HL-60 (cell line): ENCODE results near the gene CTSA.

Experiments
- DNase-seq, 2 experiments: peaks; one replicate each; pipeline ENCODE4 v3.0.0-alpha.2; 2010 to 2020; ENCODE audit warnings: low read depth in 1 of 2, low spot score in 1 of 2
- H3K27ac ChIP-seq: fragments of 250-450 bp; sonication (Bioruptor Pico); replicated peaks from 2 replicates; pipeline ENCODE4 v1.5.1; 2020; ENCODE audit warnings: mild to moderate bottlenecking, moderate library complexity
- H3K27me3 ChIP-seq: fragments of 250-450 bp; sonication (Bioruptor Pico); 2 replicates; pipeline ENCODE4 v1.5.1; 2021; ENCODE audit warnings: mild to moderate bottlenecking, moderate library complexity; ENCODE audit not compliant: insufficient read depth, poor library complexity, severe bottlenecking
- H3K4me3 ChIP-seq: replicated peaks from 2 replicates; pipeline ENCODE4 v1.5.1; 2011; ENCODE audit warnings: mild to moderate bottlenecking, control low read depth, low read length; ENCODE audit not compliant: insufficient read depth
- CTCF ChIP-seq: IDR thresholded peaks from one replicate; pipeline ENCODE4 v1.5.1; 2011; ENCODE audit warnings: low read length, control low read depth, inconsistent platforms; ENCODE audit not compliant: insufficient read depth
- GABPA ChIP-seq: IDR thresholded peaks from 2 replicates; pipeline ENCODE4 v1.6.1; 2012; ENCODE audit warnings: low read depth
- POLR2AphosphoS5 ChIP-seq: IDR thresholded peaks from 2 replicates; pipeline ENCODE4 v1.6.1; 2012; ENCODE audit warnings: low read depth
- SPI1 ChIP-seq: IDR thresholded peaks from 2 replicates; pipeline ENCODE4 v1.6.1; 2012; ENCODE audit warnings: low read depth, mild to moderate bottlenecking, borderline replicate concordance
- TF ChIP-seq, protein P1 (sequence below): IDR thresholded peaks from 2 replicates; pipeline ENCODE4 v1.6.1; 2012; ENCODE audit warnings: low read depth; ENCODE audit not compliant: insufficient replicate concordance

CTSA gene

DNA sequence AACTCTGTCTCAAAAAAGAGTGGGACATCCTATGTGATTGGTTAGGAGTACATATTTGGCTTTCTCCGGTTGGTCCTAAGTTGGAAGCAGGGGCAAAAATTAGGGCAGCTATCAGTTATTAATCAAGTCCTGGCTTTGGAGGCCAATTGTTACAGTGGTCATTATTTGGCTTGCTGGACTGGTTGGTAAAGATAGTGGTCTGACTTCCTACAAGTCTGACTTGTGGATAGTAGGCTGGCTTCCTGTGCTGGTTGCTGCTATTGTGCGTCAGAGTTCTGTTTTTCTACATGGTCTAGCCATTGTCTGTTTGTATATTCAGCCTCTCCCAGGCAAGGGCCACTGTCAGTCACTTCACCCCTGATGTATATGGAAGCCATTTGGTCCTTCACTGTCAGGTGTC lies 40.9 kb upstream of the CTSA start:
- DNase-seq, result no peak

GRCh38 chr20:45850926-45851325 lies 40.2 kb upstream of the CTSA start:
- no peak overlapping the region for H3K4me3 ChIP-seq
- no peak for DNase-seq
- H3K27me3 ChIP-seq, result no peaks in the 10 kb centered on the region
- no peak overlapping the region for H3K27ac ChIP-seq
- TF ChIP-seq SPI1 (no peak), GABPA (no peak), POLR2AphosphoS5 (no peak), CTCF (no peak)
- TF ChIP-seq, protein P1, sequence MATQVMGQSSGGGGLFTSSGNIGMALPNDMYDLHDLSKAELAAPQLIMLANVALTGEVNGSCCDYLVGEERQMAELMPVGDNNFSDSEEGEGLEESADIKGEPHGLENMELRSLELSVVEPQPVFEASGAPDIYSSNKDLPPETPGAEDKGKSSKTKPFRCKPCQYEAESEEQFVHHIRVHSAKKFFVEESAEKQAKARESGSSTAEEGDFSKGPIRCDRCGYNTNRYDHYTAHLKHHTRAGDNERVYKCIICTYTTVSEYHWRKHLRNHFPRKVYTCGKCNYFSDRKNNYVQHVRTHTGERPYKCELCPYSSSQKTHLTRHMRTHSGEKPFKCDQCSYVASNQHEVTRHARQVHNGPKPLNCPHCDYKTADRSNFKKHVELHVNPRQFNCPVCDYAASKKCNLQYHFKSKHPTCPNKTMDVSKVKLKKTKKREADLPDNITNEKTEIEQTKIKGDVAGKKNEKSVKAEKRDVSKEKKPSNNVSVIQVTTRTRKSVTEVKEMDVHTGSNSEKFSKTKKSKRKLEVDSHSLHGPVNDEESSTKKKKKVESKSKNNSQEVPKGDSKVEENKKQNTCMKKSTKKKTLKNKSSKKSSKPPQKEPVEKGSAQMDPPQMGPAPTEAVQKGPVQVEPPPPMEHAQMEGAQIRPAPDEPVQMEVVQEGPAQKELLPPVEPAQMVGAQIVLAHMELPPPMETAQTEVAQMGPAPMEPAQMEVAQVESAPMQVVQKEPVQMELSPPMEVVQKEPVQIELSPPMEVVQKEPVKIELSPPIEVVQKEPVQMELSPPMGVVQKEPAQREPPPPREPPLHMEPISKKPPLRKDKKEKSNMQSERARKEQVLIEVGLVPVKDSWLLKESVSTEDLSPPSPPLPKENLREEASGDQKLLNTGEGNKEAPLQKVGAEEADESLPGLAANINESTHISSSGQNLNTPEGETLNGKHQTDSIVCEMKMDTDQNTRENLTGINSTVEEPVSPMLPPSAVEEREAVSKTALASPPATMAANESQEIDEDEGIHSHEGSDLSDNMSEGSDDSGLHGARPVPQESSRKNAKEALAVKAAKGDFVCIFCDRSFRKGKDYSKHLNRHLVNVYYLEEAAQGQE, result no peak

More for the DNA sequence above, 40.9 kb upstream of the CTSA start:
- no peaks in the 10 kb centered on the region for H3K27me3 ChIP-seq
- no peak overlapping the region for H3K4me3 ChIP-seq
- H3K27ac ChIP-seq, result no peak overlapping the region
- TF ChIP-seq SPI1, result no peak
- TF ChIP-seq, protein P1, result no peak
- no peak for TF ChIP-seq POLR2AphosphoS5
- TF ChIP-seq GABPA, result no peak
- no peak for TF ChIP-seq CTCF

DNA sequence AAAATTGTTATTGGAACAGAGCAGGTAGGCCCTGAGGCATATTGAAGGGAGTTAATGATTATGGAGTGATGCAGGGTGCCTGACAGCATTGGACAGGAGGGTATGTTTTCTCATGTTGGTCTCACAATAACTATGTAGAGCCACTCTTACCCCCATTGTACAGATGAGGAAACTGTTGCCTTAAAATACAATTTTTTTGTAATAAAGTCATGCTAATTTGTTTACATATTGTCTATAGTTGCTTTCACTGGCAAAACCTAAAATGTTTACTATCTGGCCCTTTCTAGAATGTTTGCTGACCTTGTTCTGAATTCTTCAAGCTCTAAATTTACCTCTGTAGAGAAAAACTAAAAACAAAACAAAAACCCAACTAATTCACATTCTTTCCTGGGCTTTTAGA lies 39.6 kb upstream of the CTSA start:
- Histone ChIP-seq H3K27me3 (no peaks in the 10 kb centered on the region), H3K4me3 (no peak overlapping the region), H3K27ac (no peak overlapping the region)
- DNase-seq, result no peak
- no peak for TF ChIP-seq CTCF
- no peak for TF ChIP-seq POLR2AphosphoS5
- TF ChIP-seq GABPA, result no peak
- no peak for TF ChIP-seq SPI1
- TF ChIP-seq, protein P1, result no peak
